H9 (cell line): ENCODE results near the gene ARMC9. TPM values are rescaled to one million over a fixed set of nuclear protein-coding genes. Genes with fewer than 3 reads are reported as not detected.

Experiments used
- DNase-seq: peaks from one replicate; pipeline ENCODE4 v3.0.0-alpha.2; 2017
- H2AFZ ChIP-seq: one replicate; pipeline ENCODE4 v1.6.1; 2013; ENCODE audit warnings: mild to moderate bottlenecking, low read length, control low read depth, moderate library complexity
- H2AK5ac ChIP-seq: 2 replicates; pipeline ENCODE4 v1.6.1; 2013; ENCODE audit warnings: low read length, control low read depth, mixed read lengths; ENCODE audit not compliant: insufficient read length
- H2BK120ac ChIP-seq: one replicate; pipeline ENCODE4 v1.6.1; 2013; ENCODE audit warnings: low read depth, mild to moderate bottlenecking, low read length, control low read depth, inconsistent platforms; ENCODE audit not compliant: poor library complexity, severe bottlenecking
- H2BK12ac ChIP-seq: 2 replicates; pipeline ENCODE4 v1.6.1; 2013; ENCODE audit warnings: low read length, control low read depth, mixed read lengths, low read depth; ENCODE audit not compliant: insufficient read length
- H2BK15ac ChIP-seq: 2 replicates; pipeline ENCODE4 v1.6.1; 2013; ENCODE audit warnings: low read depth, low read length, control low read depth
- H2BK20ac ChIP-seq: one replicate; pipeline ENCODE4 v1.6.1; 2013; ENCODE audit warnings: low read depth, mild to moderate bottlenecking, low read length, control low read depth, inconsistent platforms; ENCODE audit not compliant: poor library complexity, severe bottlenecking
- H2BK5ac ChIP-seq: 2 replicates; pipeline ENCODE4 v1.6.1; 2013; ENCODE audit warnings: low read length, control low read depth, mixed read lengths; ENCODE audit not compliant: insufficient read length
- H3K14ac ChIP-seq: 2 replicates; pipeline ENCODE4 v1.6.1; 2013; ENCODE audit warnings: low read length, control low read depth; ENCODE audit not compliant: insufficient read depth
- H3K18ac ChIP-seq: 2 replicates; pipeline ENCODE4 v1.6.1; 2013; ENCODE audit warnings: low read depth, mild to moderate bottlenecking, mixed read lengths, low read length, control low read depth; ENCODE audit not compliant: insufficient read length
- H3K23ac ChIP-seq: 2 replicates; pipeline ENCODE4 v1.6.1; 2013; ENCODE audit warnings: low read length, control low read depth, mixed read lengths, low read depth; ENCODE audit not compliant: insufficient read length
- H3K23me2 ChIP-seq: 2 replicates; pipeline ENCODE4 v1.6.1; 2013; ENCODE audit warnings: low read depth, mild to moderate bottlenecking, mixed read lengths, low read length, control low read depth; ENCODE audit not compliant: insufficient read length, poor library complexity, severe bottlenecking
- H3K27ac ChIP-seq: 2 replicates; pipeline ENCODE4 v1.5.1; 2013; ENCODE audit warnings: low read length, control low read depth, mixed read lengths, low read depth; ENCODE audit not compliant: insufficient read length
- H3K27me3 ChIP-seq: 2 replicates; pipeline ENCODE4 v1.6.1; 2013; ENCODE audit warnings: low read length, control low read depth, inconsistent platforms; ENCODE audit not compliant: insufficient read depth
- H3K4ac ChIP-seq: 2 replicates; pipeline ENCODE4 v1.6.1; 2013; ENCODE audit warnings: low read depth, mild to moderate bottlenecking, control low read depth, inconsistent platforms, low read length, moderate library complexity
- H3K4me1 ChIP-seq: 2 replicates; pipeline ENCODE4 v1.6.1; 2013; ENCODE audit warnings: low read length, control low read depth, inconsistent platforms; ENCODE audit not compliant: insufficient read depth
- H3K4me2 ChIP-seq: 2 replicates; pipeline ENCODE4 v1.6.1; 2013; ENCODE audit warnings: low read length, control low read depth, mixed read lengths; ENCODE audit not compliant: insufficient read length, insufficient read depth
- H3K56ac ChIP-seq: 2 replicates; pipeline ENCODE4 v1.6.1; 2013; ENCODE audit warnings: low read depth, mild to moderate bottlenecking, mixed read lengths, low read length, control low read depth; ENCODE audit not compliant: insufficient read length
- H3K79me1 ChIP-seq: 2 replicates; pipeline ENCODE4 v1.6.1; 2013; ENCODE audit warnings: low read depth, mild to moderate bottlenecking, moderate library complexity, low read length, control low read depth, inconsistent platforms; ENCODE audit not compliant: insufficient read depth, poor library complexity, severe bottlenecking
- H3K79me2 ChIP-seq: 2 replicates; pipeline ENCODE4 v1.6.1; 2013; ENCODE audit warnings: low read length, control low read depth, inconsistent platforms; ENCODE audit not compliant: insufficient read depth
- H3K9ac ChIP-seq: 2 replicates; pipeline ENCODE4 v1.6.1; 2013; ENCODE audit warnings: low read length, control low read depth, mixed read lengths; ENCODE audit not compliant: insufficient read length; ENCODE audit errors: extremely low read depth
- H3K9me3 ChIP-seq: one replicate; pipeline ENCODE4 v1.6.1; 2013; ENCODE audit warnings: low read depth, low read length, inconsistent platforms; ENCODE audit not compliant: control insufficient read depth
- H3T11ph ChIP-seq: one replicate; pipeline ENCODE4 v1.6.1; 2013; ENCODE audit warnings: mild to moderate bottlenecking, low read length, control low read depth, inconsistent platforms
- H4K20me1 ChIP-seq: one replicate; pipeline ENCODE4 v1.6.1; 2013; ENCODE audit not compliant: control insufficient read depth, insufficient read length, insufficient read depth
- H4K5ac ChIP-seq: 2 replicates; pipeline ENCODE4 v1.6.1; 2013; ENCODE audit warnings: low read depth, mild to moderate bottlenecking, mixed read lengths, low read length, control low read depth; ENCODE audit not compliant: insufficient read length
- H4K8ac ChIP-seq: replicated peaks from 2 replicates; pipeline ENCODE4 v1.6.1; 2013; ENCODE audit warnings: low read length, control low read depth, mixed read lengths, low read depth; ENCODE audit not compliant: insufficient read length
- H4K91ac ChIP-seq: 2 replicates; pipeline ENCODE4 v1.6.1; 2013; ENCODE audit warnings: low read depth, mild to moderate bottlenecking, moderate library complexity, mixed read lengths, low read length, control low read depth; ENCODE audit not compliant: insufficient read length
- H3K27ac Mint-ChIP-seq, 3 experiments: 2 replicates in 2 of 3; 3 replicates in 1 of 3; pipeline ENCODE4 v1.8.0; 2020 to 2021; ENCODE audit warnings: mixed read lengths in 3 of 3, mild to moderate bottlenecking in 1 of 3, moderate library complexity in 1 of 3
- H3K27me3 Mint-ChIP-seq: 2 replicates; pipeline ENCODE4 v1.8.0; 2021; ENCODE audit warnings: low read depth, mild to moderate bottlenecking, moderate library complexity, mixed read lengths
- H3K36me3 Mint-ChIP-seq, 3 experiments: 2 replicates in 2 of 3; 3 replicates in 1 of 3; pipeline ENCODE4 v1.8.0; 2020 to 2021; ENCODE audit warnings: low read depth in 3 of 3, mixed read lengths in 3 of 3; ENCODE audit not compliant: insufficient read depth in 1 of 3
- H3K4me1 Mint-ChIP-seq, 2 experiments: 2 replicates each; pipeline ENCODE4 v1.8.0; 2020; ENCODE audit warnings: mixed read lengths in 2 of 2
- H3K4me3 Mint-ChIP-seq, 2 experiments: 2 replicates in 1 of 2; 3 replicates in 1 of 2; pipeline ENCODE4 v1.8.0; 2020 to 2021; ENCODE audit warnings: mild to moderate bottlenecking in 2 of 2, mixed read lengths in 2 of 2, moderate library complexity in 1 of 2
- H3K9me3 Mint-ChIP-seq, 2 experiments: 2 replicates in 1 of 2; 3 replicates in 1 of 2; pipeline ENCODE4 v1.8.0; 2020; ENCODE audit warnings: mild to moderate bottlenecking in 2 of 2, mixed read lengths in 2 of 2, moderate library complexity in 1 of 2
- WGBS: extraction: QIAGEN DNeasy Blood & Tissue Kit; methylation state at CpG from one replicate; pipeline ENCODE4 v1.1.7; 2013; ENCODE audit warnings: missing lambda C conversion rate, low lambda C conversion rate, mixed read lengths; ENCODE audit not compliant: insufficient read length; ENCODE audit errors: extremely low coverage; 5-methylcytosine and 5-hydroxymethylcytosine counted together
- total RNA-seq: library from RNA; stranded (reverse); gene quantifications from 2 replicates; pipeline ENCODE4 v1.2.1, GENCODE V29; 2021
- TF ChIP-seq, protein P1 (sequence below): fragments of 200-600 bp; sonication (generic); conservative IDR thresholded peaks from 3 replicates; pipeline ENCODE4 v1.8.0; 2021; ENCODE audit warnings: antibody characterized with exemption, mild to moderate bottlenecking

Gene ARMC9
- total RNA-seq, 1 experiment from 2014 or later: 37.6 TPM

DNA sequence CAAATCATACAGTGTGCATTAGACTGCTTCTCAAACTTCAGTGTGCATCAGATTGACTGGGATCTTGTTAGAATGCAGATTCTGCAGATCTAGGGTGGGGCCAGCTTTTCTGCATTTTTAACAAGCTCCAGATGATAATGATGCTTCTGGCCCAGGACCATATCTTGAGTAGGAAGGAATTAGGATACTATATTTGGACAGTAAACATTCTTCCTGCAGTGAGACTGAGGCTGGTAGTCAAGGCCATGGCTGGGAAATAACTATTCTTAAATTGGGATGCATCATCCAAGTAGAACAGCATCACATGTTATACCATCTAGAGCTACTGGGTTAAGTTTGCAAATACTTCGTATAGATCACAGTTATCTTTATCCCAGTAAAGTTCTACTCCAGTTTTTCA, 28.4 kb upstream of the ARMC9 start:
- Mint-ChIP-seq H3K27ac (no peak overlapping the region), H3K4me3 (no peak overlapping the region), H3K27me3 (no peaks in the 10 kb centered on the region), H3K9me3 (no peaks in the 10 kb centered on the region), H3K36me3 (peaks cover 26 to 67% (median 49%) of the 10 kb centered on the region in 3 experiments; a peak in 6 of 7 replicates), H3K4me1 (peaks cover 0 to 5% of the 10 kb centered on the region in 2 experiments; a peak in 2 of 4 replicates)
- Histone ChIP-seq H2BK15ac (no peak overlapping the region), H4K20me1 (no peaks in the 10 kb centered on the region), H3K27ac (no peak overlapping the region), H3K4me1 (no peaks in the 10 kb centered on the region), H4K5ac (no peak overlapping the region), H3K18ac (no peak overlapping the region), H3T11ph (no peak overlapping the region), H2AK5ac (no peak overlapping the region), H2BK120ac (no peak overlapping the region), H3K56ac (no peak overlapping the region), H3K9ac (no peak overlapping the region), H3K9me3 (no peaks in the 10 kb centered on the region), H2BK5ac (no peak overlapping the region), H4K8ac (no peak overlapping the region), H2BK12ac (no peak overlapping the region), H3K79me2 (no peaks in the 10 kb centered on the region), H3K79me1 (no peaks in the 10 kb centered on the region), H3K4ac (no peak overlapping the region), H2AFZ (no peak overlapping the region), H3K23ac (no peak overlapping the region), H3K23me2 (no peaks in the 10 kb centered on the region), H4K91ac (no peak overlapping the region), H3K4me2 (no peak overlapping the region), H3K14ac (no peak overlapping the region), H2BK20ac (no peak overlapping the region), H3K27me3 (no peaks in the 10 kb centered on the region)
- WGBS: no CpG with 5 or more reads among the region's 1 CpG
- no peak for DNase-seq
- TF ChIP-seq, protein P1, sequence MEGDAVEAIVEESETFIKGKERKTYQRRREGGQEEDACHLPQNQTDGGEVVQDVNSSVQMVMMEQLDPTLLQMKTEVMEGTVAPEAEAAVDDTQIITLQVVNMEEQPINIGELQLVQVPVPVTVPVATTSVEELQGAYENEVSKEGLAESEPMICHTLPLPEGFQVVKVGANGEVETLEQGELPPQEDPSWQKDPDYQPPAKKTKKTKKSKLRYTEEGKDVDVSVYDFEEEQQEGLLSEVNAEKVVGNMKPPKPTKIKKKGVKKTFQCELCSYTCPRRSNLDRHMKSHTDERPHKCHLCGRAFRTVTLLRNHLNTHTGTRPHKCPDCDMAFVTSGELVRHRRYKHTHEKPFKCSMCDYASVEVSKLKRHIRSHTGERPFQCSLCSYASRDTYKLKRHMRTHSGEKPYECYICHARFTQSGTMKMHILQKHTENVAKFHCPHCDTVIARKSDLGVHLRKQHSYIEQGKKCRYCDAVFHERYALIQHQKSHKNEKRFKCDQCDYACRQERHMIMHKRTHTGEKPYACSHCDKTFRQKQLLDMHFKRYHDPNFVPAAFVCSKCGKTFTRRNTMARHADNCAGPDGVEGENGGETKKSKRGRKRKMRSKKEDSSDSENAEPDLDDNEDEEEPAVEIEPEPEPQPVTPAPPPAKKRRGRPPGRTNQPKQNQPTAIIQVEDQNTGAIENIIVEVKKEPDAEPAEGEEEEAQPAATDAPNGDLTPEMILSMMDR: no peak
